ENCODE data around the gene CLMN.

DNA sequence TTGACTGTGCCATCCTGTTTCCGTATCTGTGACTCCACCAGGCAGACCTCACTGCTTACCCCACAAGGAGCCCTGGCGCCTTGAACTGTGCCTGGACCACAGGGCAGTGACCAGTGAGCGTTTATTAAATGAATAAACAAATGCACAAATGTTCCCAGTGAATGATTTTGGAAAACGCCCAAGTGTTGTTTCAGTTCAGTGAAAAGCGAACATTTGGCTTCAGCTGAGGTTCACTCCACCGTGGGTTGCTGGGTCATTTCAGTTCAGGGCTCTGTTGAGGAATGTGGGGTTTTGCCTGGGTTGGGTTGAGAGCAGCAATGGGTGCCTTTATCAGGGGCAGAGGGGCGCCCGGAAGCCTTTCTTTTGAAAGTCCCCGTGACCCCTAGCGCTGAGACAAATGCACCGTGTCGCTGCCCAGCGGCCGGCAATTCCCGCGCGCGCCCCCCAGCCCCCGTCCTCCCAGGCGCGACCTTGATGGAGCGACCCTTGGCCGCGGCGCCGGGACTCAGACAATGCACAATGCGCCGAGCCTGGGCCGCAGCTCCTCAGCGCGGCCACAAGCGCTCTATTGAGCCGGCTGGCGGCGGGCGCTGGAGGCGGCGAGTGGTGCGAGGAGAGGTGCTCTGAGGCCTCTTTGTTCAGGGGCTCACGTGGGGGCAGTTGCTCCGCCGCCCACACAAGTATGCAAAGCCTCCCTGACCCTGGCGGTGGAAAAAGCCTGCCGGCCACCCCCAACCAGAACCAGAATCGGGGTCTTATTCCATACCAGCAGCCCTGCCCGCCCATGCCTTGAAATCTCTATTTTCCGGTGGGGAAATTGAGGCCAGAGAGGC, 40.5 kb upstream of the CLMN start:
- TF ChIP-seq POLR2A (IDR thresholded peaks at IDR 0.05; ENCODE audit: low read depth, low read length) (no peak), TAF1 (IDR thresholded peaks at IDR 0.05; ENCODE audit: low read depth, low read length) (no peak), POLR2AphosphoS5 (IDR thresholded peaks at IDR 0.05; ENCODE audit: low read depth, low read length) (no peak), SPI1 (IDR thresholded peaks at IDR 0.05; ENCODE audit: low read depth, low read length) (no peak), POU2F2 (IDR thresholded peaks at IDR 0.05; ENCODE audit: low read depth, low read length) (no peak), PAX5 (IDR thresholded peaks at IDR 0.05; ENCODE audit: insufficient read depth, low read length, severe bottlenecking) (no peak)

Measured in GM12891 (cell line).